H9 (cell line): ENCODE measurements around the gene BICDL2. TPM values are rescaled to one million over a fixed set of nuclear protein-coding genes. Genes with fewer than 3 reads are reported as not detected.

ENCODE experiments used
- DNase-seq: peaks from one replicate; pipeline ENCODE4 v3.0.0-alpha.2; 2017
- H2AFZ ChIP-seq: one replicate; pipeline ENCODE4 v1.6.1; 2013; ENCODE audit warnings: mild to moderate bottlenecking, low read length, control low read depth, moderate library complexity
- H2AK5ac ChIP-seq: 2 replicates; pipeline ENCODE4 v1.6.1; 2013; ENCODE audit warnings: low read length, control low read depth, mixed read lengths; ENCODE audit not compliant: insufficient read length
- H2BK120ac ChIP-seq: one replicate; pipeline ENCODE4 v1.6.1; 2013; ENCODE audit warnings: low read depth, mild to moderate bottlenecking, low read length, control low read depth, inconsistent platforms; ENCODE audit not compliant: poor library complexity, severe bottlenecking
- H2BK12ac ChIP-seq: 2 replicates; pipeline ENCODE4 v1.6.1; 2013; ENCODE audit warnings: low read length, control low read depth, mixed read lengths, low read depth; ENCODE audit not compliant: insufficient read length
- H2BK15ac ChIP-seq: 2 replicates; pipeline ENCODE4 v1.6.1; 2013; ENCODE audit warnings: low read depth, low read length, control low read depth
- H2BK20ac ChIP-seq: one replicate; pipeline ENCODE4 v1.6.1; 2013; ENCODE audit warnings: low read depth, mild to moderate bottlenecking, low read length, control low read depth, inconsistent platforms; ENCODE audit not compliant: poor library complexity, severe bottlenecking
- H2BK5ac ChIP-seq: 2 replicates; pipeline ENCODE4 v1.6.1; 2013; ENCODE audit warnings: low read length, control low read depth, mixed read lengths; ENCODE audit not compliant: insufficient read length
- H3K14ac ChIP-seq: 2 replicates; pipeline ENCODE4 v1.6.1; 2013; ENCODE audit warnings: low read length, control low read depth; ENCODE audit not compliant: insufficient read depth
- H3K18ac ChIP-seq: 2 replicates; pipeline ENCODE4 v1.6.1; 2013; ENCODE audit warnings: low read depth, mild to moderate bottlenecking, mixed read lengths, low read length, control low read depth; ENCODE audit not compliant: insufficient read length
- H3K23ac ChIP-seq: 2 replicates; pipeline ENCODE4 v1.6.1; 2013; ENCODE audit warnings: low read length, control low read depth, mixed read lengths, low read depth; ENCODE audit not compliant: insufficient read length
- H3K23me2 ChIP-seq: 2 replicates; pipeline ENCODE4 v1.6.1; 2013; ENCODE audit warnings: low read depth, mild to moderate bottlenecking, mixed read lengths, low read length, control low read depth; ENCODE audit not compliant: insufficient read length, poor library complexity, severe bottlenecking
- H3K27ac ChIP-seq: 2 replicates; pipeline ENCODE4 v1.5.1; 2013; ENCODE audit warnings: low read length, control low read depth, mixed read lengths, low read depth; ENCODE audit not compliant: insufficient read length
- H3K27me3 ChIP-seq: 2 replicates; pipeline ENCODE4 v1.6.1; 2013; ENCODE audit warnings: low read length, control low read depth, inconsistent platforms; ENCODE audit not compliant: insufficient read depth
- H3K4ac ChIP-seq: 2 replicates; pipeline ENCODE4 v1.6.1; 2013; ENCODE audit warnings: low read depth, mild to moderate bottlenecking, control low read depth, inconsistent platforms, low read length, moderate library complexity
- H3K4me1 ChIP-seq: 2 replicates; pipeline ENCODE4 v1.6.1; 2013; ENCODE audit warnings: low read length, control low read depth, inconsistent platforms; ENCODE audit not compliant: insufficient read depth
- H3K4me2 ChIP-seq: 2 replicates; pipeline ENCODE4 v1.6.1; 2013; ENCODE audit warnings: low read length, control low read depth, mixed read lengths; ENCODE audit not compliant: insufficient read length, insufficient read depth
- H3K56ac ChIP-seq: 2 replicates; pipeline ENCODE4 v1.6.1; 2013; ENCODE audit warnings: low read depth, mild to moderate bottlenecking, mixed read lengths, low read length, control low read depth; ENCODE audit not compliant: insufficient read length
- H3K79me1 ChIP-seq: 2 replicates; pipeline ENCODE4 v1.6.1; 2013; ENCODE audit warnings: low read depth, mild to moderate bottlenecking, moderate library complexity, low read length, control low read depth, inconsistent platforms; ENCODE audit not compliant: insufficient read depth, poor library complexity, severe bottlenecking
- H3K79me2 ChIP-seq: 2 replicates; pipeline ENCODE4 v1.6.1; 2013; ENCODE audit warnings: low read length, control low read depth, inconsistent platforms; ENCODE audit not compliant: insufficient read depth
- H3K9ac ChIP-seq: 2 replicates; pipeline ENCODE4 v1.6.1; 2013; ENCODE audit warnings: low read length, control low read depth, mixed read lengths; ENCODE audit not compliant: insufficient read length; ENCODE audit errors: extremely low read depth
- H3K9me3 ChIP-seq: one replicate; pipeline ENCODE4 v1.6.1; 2013; ENCODE audit warnings: low read depth, low read length, inconsistent platforms; ENCODE audit not compliant: control insufficient read depth
- H3T11ph ChIP-seq: one replicate; pipeline ENCODE4 v1.6.1; 2013; ENCODE audit warnings: mild to moderate bottlenecking, low read length, control low read depth, inconsistent platforms
- H4K20me1 ChIP-seq: one replicate; pipeline ENCODE4 v1.6.1; 2013; ENCODE audit not compliant: control insufficient read depth, insufficient read length, insufficient read depth
- H4K5ac ChIP-seq: 2 replicates; pipeline ENCODE4 v1.6.1; 2013; ENCODE audit warnings: low read depth, mild to moderate bottlenecking, mixed read lengths, low read length, control low read depth; ENCODE audit not compliant: insufficient read length
- H4K8ac ChIP-seq: replicated peaks from 2 replicates; pipeline ENCODE4 v1.6.1; 2013; ENCODE audit warnings: low read length, control low read depth, mixed read lengths, low read depth; ENCODE audit not compliant: insufficient read length
- H4K91ac ChIP-seq: 2 replicates; pipeline ENCODE4 v1.6.1; 2013; ENCODE audit warnings: low read depth, mild to moderate bottlenecking, moderate library complexity, mixed read lengths, low read length, control low read depth; ENCODE audit not compliant: insufficient read length
- H3K27ac Mint-ChIP-seq, 3 experiments: 2 replicates in 2 of 3; 3 replicates in 1 of 3; pipeline ENCODE4 v1.8.0; 2020 to 2021; ENCODE audit warnings: mixed read lengths in 3 of 3, mild to moderate bottlenecking in 1 of 3, moderate library complexity in 1 of 3
- H3K27me3 Mint-ChIP-seq: 2 replicates; pipeline ENCODE4 v1.8.0; 2021; ENCODE audit warnings: low read depth, mild to moderate bottlenecking, moderate library complexity, mixed read lengths
- H3K36me3 Mint-ChIP-seq, 3 experiments: 2 replicates in 2 of 3; 3 replicates in 1 of 3; pipeline ENCODE4 v1.8.0; 2020 to 2021; ENCODE audit warnings: low read depth in 3 of 3, mixed read lengths in 3 of 3; ENCODE audit not compliant: insufficient read depth in 1 of 3
- H3K4me1 Mint-ChIP-seq, 2 experiments: 2 replicates each; pipeline ENCODE4 v1.8.0; 2020; ENCODE audit warnings: mixed read lengths in 2 of 2
- H3K4me3 Mint-ChIP-seq, 2 experiments: 2 replicates in 1 of 2; 3 replicates in 1 of 2; pipeline ENCODE4 v1.8.0; 2020 to 2021; ENCODE audit warnings: mild to moderate bottlenecking in 2 of 2, mixed read lengths in 2 of 2, moderate library complexity in 1 of 2
- H3K9me3 Mint-ChIP-seq, 2 experiments: 2 replicates in 1 of 2; 3 replicates in 1 of 2; pipeline ENCODE4 v1.8.0; 2020; ENCODE audit warnings: mild to moderate bottlenecking in 2 of 2, mixed read lengths in 2 of 2, moderate library complexity in 1 of 2
- WGBS: extraction: QIAGEN DNeasy Blood & Tissue Kit; methylation state at CpG from one replicate; pipeline ENCODE4 v1.1.7; 2013; ENCODE audit warnings: missing lambda C conversion rate, low lambda C conversion rate, mixed read lengths; ENCODE audit not compliant: insufficient read length; ENCODE audit errors: extremely low coverage; 5-methylcytosine and 5-hydroxymethylcytosine counted together
- total RNA-seq: library from RNA; stranded (reverse); gene quantifications from 2 replicates; pipeline ENCODE4 v1.2.1, GENCODE V29; 2021
- TF ChIP-seq, protein P1 (sequence below): fragments of 200-600 bp; sonication (generic); conservative IDR thresholded peaks from 3 replicates; pipeline ENCODE4 v1.8.0; 2021; ENCODE audit warnings: antibody characterized with exemption, mild to moderate bottlenecking

BICDL2 gene
- total RNA-seq, 1 experiment from 2014 or later, result 13.5 TPM

DNA sequence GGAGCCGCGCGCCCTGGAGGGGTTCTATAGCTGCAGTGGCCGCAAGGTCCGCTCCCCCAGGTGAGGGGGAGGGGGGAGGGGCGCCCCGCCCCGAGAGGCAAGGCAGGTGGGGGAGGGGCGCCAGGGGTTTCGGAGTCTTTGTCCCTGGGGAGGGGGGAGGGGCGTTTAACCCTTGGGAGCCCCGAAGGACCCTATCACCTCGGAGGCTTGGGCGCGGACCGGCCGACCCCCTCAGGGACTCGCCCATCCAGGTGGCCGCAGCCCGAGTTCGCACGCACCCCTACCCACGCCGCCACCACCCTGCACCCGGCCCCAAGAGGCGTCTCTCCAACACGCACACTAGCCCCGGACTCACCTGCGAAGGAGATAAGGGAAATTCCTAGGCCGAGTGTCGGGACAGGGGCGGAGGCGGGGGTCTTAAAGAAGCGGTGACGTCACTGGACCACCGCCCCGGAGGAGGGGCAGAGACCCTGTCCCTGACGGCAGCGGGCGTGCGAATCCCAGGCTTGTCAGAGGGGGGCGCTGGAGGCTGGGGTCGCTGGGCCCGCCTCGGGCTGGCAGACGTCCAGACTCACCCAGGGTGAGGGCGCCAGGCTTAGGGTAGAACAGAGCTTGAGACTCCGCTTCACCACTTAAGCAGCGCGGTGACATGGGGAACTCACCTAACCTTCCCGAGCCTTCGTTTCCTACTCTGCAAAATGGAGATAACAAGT lies 18.8 kb downstream of the BICDL2 start, which contains the start of gene CLDN6:
Gene CLDN6 (minus strand): TSS at position 390 of the 713 bp plus-strand sequence. CDS start 2,162 bp downstream, outside the sequence.
- no peak within 1 kb of the TSS for H4K5ac ChIP-seq
- H3K9me3 ChIP-seq, result no peaks in the 10 kb centered on the region
- H3K27ac Mint-ChIP-seq, result peak within 1 kb of the TSS; percentile 98 to 99 (median 99)
- H4K91ac ChIP-seq, result no peak within 1 kb of the TSS
- H3T11ph ChIP-seq, result no peak within 1 kb of the TSS
- H3K4me1 Mint-ChIP-seq, result peaks cover 51 to 74% of the 10 kb centered on the region in 2 experiments
- H2AFZ ChIP-seq, result no peak within 1 kb of the TSS
- no peak within 1 kb of the TSS for H3K27ac ChIP-seq
- peak within 1 kb of the TSS; percentile 91 to 96 for H3K4me3 Mint-ChIP-seq
- peak within 1 kb of the TSS; percentile 99 for H3K14ac ChIP-seq
- no peaks in the 10 kb centered on the region for H4K20me1 ChIP-seq
- no peak within 1 kb of the TSS for H2BK120ac ChIP-seq
- no peak within 1 kb of the TSS for H3K56ac ChIP-seq
- H3K27me3 Mint-ChIP-seq, result peaks cover 9% of the 10 kb centered on the region
- H4K8ac ChIP-seq, result no peak within 1 kb of the TSS
- H3K4me2 ChIP-seq, result peak within 1 kb of the TSS; percentile 81
- H2BK20ac ChIP-seq, result no peak within 1 kb of the TSS
- H2BK5ac ChIP-seq, result peak within 1 kb of the TSS; percentile 76
- H3K4ac ChIP-seq, result no peak within 1 kb of the TSS; the same call in 1 of the 2 replicates
- H3K27me3 ChIP-seq, result no peaks in the 10 kb centered on the region
- H3K18ac ChIP-seq, result peak within 1 kb of the TSS; percentile 99
- H2BK12ac ChIP-seq, result peak within 1 kb of the TSS; percentile 78
- H3K9me3 Mint-ChIP-seq, result no peaks in the 10 kb centered on the region; a peak in 2 of 5 replicates
- peaks cover 9% of the 10 kb centered on the region; the same call in 1 of the 2 replicates for H3K79me2 ChIP-seq
- no peak within 1 kb of the TSS for H3K23ac ChIP-seq
- H2BK15ac ChIP-seq, result no peak within 1 kb of the TSS
- DNase-seq, result peak; percentile 97
- TF ChIP-seq, protein P1, sequence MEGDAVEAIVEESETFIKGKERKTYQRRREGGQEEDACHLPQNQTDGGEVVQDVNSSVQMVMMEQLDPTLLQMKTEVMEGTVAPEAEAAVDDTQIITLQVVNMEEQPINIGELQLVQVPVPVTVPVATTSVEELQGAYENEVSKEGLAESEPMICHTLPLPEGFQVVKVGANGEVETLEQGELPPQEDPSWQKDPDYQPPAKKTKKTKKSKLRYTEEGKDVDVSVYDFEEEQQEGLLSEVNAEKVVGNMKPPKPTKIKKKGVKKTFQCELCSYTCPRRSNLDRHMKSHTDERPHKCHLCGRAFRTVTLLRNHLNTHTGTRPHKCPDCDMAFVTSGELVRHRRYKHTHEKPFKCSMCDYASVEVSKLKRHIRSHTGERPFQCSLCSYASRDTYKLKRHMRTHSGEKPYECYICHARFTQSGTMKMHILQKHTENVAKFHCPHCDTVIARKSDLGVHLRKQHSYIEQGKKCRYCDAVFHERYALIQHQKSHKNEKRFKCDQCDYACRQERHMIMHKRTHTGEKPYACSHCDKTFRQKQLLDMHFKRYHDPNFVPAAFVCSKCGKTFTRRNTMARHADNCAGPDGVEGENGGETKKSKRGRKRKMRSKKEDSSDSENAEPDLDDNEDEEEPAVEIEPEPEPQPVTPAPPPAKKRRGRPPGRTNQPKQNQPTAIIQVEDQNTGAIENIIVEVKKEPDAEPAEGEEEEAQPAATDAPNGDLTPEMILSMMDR, result peak; percentile 91
- H3K4me1 ChIP-seq, result peaks cover 2% of the 10 kb centered on the region; the same call in 1 of the 2 replicates
- H3K23me2 ChIP-seq, result peaks cover 28% of the 10 kb centered on the region
- H3K36me3 Mint-ChIP-seq, result peaks cover 24 to 49% (median 34%) of the 10 kb centered on the region in 3 experiments
- H3K79me1 ChIP-seq, result no peaks in the 10 kb centered on the region
- no peak within 1 kb of the TSS for H2AK5ac ChIP-seq
- H3K9ac ChIP-seq, result peak within 1 kb of the TSS; percentile 87
- WGBS, result no CpG with 5 or more reads among the region's 52 CpGs
